Measurements from ENCODE around the gene CHMP2A.

The CHMP2A gene

DNA sequence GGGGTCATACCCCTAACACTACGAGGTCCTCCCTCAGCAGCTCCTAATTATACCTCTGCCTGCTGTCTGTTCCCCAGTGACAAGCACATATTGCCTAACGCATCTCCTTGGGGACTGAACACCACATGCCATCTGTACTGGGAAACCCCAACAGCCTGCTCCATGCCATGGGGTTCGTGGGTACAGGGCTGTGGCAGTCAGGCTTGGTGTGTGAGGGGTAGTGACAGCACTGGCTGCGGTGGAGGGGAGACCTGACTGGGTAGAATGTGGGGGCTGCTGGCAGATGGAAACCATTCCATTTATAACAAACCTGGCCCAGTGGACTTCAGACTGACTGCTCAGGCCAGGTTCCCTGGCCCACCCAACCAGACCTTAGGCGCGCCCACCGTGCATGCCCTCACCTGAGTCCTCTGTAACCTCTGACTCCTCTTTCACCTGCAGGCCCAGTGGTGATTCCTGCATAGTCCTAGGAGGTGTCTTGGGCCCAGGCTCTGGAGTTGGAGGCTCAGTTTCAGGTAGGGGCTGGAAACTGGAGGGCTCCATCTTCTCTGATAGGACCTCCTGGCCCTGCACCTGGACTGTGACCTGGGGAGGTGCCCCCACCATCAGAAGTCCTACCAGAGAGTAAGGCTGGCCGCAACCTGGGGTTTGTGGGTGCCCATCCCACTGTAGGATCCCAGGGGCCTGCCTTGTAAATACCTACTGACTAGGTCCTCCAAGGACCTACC is 15.2 kb upstream of the CHMP2A start:
- no peak for DNase-seq

DNA sequence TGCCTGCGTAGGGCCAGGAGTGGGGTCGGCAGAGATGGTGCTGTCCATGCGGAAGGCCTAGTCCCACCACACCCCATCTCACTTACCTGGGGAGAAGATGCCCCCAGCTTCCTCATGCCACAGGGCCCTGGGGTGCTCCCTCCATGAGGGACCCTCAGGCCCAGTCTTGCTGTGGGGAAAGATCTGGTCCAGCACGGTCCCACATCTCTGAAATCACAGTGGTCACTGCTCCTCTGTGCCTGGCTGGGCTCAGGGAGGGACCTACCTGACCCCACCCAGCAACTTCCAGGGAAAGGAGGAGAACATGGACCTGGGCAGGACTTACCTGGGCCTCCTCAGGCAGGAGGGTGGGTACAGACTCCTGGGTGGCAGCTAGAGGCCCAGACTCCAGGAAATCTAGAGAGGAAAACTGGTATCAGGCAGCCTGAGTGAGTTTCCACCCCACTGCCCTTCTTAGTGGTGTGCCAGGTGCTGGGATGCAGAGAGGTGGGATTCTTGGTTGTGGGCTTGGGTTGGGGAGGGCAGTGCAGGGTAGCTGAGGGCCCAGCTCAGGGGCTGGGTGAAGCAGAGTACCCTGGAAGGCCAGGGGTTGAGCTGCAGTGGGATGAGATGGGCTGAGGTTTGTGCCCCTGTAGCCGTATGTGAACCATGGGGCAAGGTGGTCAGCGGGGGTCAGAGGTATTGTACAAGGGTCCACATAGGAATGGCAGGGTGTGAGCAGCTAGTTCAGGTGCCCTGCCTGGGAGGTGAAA is 14.5 kb upstream of the CHMP2A start:
- no peak for DNase-seq

DNA sequence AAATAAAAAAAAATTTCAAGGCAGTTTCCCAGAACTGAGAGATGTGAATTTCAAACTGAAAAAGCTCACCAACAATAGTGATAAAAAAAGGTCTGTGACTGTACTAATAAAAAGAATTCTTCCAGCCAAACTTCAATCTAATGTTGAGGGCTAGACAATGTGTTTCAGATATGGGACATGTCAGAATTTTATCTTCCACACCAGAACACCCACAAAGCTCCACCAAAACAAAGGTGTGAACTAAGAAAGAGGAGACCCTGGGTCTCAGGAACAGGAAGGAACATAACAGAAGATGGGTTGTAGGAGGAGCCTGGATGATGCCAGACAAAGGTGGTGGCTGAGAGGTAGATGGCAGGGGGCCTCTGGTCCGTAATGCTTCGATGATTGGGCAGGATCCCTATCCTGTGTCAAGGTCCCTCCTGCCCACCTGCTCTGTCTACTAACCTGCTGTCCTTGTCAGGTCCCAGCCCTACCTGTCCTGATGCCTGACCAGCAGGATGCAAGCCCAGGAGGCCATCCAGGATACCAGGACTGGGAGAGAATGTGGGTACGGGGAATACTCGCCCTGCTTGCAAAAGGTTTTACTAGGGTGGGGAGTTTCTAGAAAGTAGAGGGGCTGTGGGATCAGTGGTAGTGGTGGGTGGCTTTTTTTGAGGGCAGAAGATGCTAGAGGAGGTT is 13.7 kb upstream of the CHMP2A start:
- DNase-seq, result no peak

DNA sequence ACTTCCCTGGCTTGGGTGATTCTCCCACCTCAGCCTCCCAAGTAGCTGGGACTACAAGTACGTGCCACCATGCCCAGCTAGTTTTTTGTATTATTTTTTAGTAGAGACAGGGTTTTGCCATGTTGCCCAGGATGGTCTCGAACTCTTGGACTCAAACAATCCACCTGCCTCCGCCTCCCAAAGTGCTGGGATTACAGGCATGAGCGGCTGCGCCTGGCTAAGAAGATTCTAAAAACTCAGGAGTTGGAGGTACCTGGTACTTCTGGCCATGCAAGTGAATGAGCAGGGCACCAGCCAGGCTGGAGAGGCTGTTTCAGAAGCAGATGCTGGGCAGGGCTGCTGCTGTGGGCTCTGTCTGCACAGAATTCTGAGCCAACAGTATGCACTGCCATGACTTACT is 12.1 kb upstream of the CHMP2A start:
- no peak for DNase-seq

DNA sequence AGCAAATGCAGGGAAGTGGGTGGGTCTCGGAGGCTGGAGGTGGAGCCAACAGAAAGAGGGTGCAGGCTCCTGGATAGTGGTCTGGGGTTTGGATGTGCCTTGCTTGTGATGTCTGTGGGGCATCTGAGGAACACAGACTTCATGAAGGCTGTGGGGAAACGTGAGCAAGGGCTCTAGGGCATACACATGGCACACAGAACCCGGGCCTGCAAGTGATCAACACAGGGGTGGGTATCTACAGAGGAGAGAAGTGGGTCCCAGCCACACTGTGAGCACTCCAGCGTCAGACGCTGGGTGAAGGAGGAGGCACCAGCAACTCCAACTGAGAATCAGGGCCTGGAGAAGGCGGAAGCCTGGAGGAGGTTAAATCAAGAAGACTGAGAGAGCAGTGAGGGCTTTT is 8.9 kb upstream of the CHMP2A start:
- no peak for DNase-seq

DNA sequence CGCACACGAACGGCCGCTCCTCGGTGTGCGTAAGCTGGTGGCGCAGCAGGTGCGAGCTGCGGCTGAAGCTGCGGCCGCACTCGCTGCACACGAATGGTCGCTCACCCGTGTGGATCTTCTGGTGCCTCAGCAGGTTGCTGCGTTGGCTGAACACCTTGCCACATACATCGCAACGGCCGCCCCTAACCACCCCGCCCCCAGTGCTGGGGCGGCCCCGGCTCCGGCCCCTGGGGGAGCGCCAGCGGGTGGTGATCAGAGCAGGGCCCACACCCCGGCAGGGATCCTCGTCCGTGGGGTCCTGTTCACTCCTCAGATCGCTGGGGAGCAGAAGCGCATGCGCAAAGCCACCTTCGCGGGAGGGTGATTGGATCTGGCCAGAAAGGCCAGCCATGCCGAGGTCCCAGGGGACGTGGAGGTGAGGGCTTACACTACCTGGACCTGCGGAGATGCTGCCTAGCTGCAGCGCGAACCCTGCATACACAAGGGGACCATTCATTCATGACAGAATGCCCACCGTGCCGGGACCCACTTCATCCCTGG is 8.2 kb upstream of the CHMP2A start:
- peak; percentile 35 for DNase-seq

DNA sequence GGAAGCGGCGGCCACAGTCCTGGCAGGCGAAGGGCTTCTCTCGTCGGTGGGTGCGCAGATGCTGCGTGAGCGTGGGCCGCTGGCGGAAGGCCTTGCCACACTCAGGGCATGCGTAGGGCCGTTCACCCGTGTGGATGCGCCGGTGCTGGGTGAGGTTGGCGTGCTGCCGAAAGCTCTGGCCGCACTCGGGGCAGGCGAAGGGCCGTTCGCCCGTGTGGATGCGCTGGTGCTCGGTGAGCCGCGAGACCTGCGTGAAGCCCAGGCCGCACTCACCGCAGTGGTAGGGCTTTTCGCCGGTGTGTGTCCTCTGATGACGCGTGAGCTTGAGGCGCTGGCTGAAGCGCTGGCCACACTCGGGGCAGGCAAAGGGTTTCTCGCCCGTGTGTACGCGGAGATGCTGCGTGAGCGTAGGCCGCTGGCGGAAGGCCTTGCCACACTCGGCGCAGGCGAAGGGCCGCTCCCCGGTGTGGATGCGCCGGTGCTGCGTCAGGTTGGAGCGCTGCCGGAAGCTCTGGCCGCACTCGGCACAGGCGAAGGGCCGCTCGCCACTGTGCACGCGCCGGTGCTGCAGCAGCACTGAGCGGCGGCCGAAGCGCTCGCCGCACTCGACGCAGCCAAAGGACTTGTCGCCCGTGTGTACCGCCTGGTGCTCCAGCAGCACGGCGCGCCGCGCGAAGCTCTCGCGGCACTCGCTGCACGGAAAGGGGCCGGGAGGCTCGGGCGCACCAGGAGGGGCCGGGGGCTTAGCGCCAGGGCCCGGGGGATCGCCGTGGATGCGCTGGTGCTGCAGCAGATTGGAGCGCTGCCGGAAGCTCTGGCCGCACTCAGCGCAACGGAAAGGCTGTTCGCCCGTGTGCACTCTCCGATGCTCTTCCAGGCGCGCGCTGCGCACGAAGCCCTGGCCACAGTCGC is 7.5 kb upstream of the CHMP2A start:
- DNase-seq, result peak; percentile 41

DNA sequence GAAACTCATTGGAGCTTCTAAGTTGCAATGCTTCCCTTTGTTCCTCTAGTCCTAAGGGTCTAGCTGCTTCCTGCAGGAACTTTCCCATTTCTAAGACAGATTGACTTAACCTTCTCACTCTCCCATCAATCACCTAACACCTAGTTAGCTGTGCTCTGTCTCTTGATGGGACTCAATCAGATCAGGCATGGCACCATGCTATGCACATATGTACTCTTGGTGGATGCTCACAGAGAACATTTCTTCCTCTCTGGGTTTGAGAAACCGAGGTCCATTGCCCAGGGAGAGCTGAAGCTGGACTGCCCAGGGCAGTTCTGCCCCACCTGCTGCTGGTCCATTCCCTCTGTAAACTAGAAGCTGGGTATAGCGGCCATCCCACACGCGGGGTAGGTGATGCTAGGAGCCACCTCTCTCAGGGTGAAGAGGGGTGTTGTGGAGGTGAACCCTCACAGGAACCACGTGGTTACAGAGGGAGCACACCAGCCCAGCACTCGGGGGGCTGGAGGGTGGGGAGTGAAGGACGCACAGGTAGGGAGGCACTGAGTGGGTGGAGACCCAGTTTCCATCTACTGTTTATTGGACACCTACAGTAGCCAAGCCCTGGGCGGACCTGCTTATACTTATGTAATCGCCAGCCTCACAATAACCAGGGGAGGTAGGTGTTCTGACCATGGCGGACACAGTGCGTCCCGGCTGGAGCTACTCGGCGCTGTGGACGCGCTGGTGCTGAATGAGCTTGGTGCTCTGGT is 6.6 kb upstream of the CHMP2A start:
- no peak for DNase-seq

DNA sequence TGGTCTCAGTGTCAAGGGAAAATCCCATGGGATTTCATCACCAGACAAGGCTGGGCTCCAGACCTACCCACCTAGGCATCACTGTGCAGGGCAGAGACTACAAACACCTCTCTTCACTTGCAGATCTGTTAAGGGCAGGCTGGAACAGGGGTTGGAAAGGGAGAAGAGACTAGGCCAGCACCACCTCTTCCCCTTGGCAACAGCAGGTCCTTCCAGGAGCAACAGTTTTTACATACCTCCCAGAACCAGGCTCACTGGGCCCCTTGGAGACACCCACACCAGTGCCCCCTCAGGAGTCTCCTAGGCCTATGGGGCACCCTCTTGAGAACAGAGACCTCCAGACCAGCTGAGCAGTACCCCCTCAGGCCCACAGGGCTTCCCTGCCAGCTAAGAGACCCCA is 6.0 kb upstream of the CHMP2A start:
- DNase-seq, result no peak

DNA sequence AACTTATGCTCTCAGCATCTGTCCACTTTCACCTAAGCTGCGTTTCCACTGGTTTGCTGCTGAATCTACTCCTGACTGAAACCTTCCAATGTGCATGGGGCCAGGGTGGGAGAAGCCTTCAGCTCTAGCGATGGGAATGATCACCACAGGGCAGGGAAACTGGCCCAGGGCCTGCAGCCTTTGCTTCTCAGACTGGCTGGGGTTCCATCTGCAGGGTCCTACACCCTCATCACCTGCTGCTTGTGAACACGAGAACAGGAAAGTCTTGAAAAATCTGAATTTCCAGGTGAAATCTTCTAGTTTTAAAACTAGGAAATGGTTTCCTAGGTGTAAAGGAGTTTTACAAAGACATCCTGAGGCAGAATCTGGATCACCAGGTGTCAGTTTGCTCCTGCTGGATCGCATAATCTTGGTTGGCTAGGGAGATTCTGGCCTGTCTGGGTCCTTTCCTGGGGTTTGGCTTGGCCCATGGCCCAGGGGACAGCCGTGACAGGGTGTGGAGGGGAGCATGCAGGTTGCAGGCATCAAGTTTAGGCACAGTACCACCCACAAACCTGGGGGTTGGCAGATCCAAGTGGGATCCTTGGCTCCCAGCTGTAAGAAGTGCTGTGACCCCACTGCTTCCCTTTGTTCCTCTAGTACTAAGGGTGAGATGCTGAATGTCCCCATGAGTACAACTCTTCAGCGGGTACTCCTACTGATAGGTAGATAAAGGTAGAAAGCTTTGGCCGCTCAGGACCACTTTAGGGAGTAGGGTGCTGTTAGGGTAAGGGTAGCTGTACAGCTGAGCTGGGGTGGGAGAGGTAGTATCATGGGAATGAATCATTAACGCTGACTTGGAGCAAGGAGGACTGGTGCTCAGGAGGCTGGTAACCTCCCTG is 5.3 kb upstream of the CHMP2A start:
- DNase-seq, result no peak

DNA sequence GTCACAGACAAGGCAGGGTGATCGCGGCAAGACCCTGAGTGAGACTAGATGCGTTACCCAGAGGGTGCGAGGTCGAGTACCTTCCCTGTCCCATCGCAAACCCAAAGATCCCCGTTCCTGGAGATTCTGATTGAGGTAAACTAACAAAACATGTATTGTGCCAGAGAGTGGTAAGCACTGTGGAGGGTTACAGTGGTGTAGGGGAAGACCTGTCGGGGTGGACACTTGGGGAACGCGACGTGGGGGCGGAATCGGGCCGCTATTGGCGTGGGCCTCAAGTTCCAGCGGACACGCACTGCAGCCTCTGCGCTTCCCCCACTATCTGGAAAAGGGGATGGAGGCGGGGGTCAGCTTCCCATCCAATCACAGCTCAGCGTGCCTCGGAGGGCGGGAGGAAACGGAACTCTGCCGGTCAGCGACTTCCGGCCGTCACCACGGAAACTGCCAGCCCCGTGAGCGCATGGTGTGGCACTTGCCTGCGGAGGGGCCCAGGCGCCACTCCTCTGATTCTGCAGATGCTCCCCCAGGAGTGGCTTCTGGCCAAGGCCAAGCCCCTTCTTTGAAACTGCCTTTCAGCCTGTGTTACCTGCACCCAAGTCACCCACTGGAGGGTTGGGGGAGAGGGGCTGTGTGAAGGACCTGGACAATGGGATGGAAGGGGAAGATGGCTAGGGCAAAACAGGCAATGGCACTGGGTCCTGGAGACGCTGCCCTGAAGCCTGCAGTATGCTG is 4.5 kb upstream of the CHMP2A start:
- peak; percentile 68 for DNase-seq

DNA sequence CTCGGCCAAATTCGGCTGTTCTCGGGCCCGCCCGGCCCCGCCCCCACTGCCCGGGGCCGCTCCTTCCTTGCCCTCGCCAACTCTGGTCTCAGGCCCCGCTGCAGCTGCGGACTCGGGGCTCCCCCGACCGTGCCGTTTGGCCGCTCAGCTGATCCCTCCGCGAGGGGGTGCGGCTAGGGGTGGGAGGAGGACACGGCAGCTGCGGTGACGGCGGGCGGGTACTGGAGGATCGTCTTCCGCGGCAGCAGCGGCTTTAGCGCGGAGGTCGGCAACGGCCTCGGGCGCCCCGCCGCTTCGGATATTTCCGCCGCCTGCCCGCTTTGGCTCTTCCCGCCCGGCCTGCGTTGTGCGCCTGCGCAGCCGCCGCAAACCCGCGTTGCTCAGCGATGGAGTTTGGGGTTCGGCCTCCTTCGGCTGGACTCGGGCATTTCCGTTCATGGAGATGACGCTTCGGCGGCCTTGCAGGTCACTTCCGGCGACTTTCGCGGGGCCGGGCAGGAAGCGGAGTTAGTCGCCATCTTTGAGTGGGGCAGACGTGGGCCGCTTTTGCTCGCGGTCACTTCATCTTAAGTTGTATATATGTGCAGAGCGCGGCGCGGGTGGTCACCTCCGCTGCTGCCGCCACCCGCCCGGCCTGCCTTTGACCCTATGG is 3.8 kb upstream of the CHMP2A start:
- DNase-seq, result peak; percentile 100

DNA sequence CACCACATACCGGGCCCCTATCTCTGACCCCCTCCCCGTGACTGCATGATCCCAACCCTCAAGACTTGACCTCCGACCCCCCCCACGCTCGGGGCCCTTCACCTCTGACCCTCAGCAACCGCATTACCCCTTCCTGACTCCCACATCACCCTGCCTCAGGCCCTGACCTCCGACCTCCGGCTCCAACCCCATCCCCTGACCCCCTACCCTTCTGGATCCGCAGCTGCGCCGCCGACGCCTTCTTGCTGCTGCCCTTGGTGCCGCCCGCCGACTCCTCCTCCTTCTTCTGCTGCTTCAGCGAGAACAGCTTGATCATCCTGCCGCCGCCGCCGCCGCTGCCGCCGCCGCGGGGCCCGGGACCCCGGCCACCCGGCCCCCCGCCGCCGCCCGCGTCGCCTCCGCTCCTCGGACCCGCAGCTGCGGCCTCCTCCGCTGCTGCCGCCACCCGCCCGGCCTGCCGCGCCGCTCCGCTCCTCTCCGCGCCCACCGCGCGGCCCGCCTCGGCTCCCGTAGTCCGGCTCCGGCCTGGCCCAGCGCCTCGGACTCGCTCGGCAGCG is 3.2 kb upstream of the CHMP2A start, which contains the start of gene UBE2M:
TSS of gene UBE2M (minus strand) at position 546 of the 557 bp plus-strand sequence. CDS start at position 316, 230 bp downstream.
- peak; percentile 65 for DNase-seq

DNA sequence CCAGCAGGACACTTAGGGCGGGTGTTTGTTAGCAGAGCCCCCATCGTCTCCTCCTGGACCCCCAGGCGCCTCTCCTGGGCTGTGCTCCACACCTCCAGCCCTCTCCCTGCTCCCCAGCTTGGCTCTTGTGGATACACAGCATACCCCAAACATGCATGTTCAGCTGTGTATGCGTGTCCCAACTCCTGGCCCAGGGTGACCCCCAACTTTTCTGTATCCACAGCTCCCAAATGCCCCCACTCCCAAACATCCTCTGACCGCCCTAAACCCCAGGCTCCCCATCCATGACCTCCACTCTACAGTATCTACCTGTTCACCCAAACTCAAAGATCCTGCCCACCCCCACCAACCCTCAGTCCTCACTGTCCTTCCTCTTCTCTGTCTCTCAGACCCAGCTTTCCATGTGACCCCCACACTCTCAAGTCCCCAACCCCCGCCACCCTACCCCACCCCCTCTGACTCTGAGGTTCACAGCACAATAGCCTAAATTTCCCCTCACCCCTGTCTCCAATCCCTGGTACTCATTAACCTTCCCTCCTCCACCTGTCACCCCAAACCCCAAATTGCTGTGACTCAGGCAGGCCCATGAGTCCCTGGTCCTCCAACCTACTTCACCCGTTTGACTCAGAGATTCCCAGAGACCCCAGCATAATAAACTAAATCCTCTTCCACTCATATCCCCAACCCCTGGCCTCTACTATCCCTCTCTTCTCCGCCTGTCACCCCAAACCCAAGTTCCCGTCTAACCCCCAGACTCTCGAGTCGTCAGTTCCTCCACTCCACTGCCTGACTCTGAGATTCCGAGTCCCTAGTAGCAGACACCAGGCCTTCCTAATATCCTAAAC is 2.5 kb upstream of the CHMP2A start:
- peak; percentile 31 for DNase-seq

DNA sequence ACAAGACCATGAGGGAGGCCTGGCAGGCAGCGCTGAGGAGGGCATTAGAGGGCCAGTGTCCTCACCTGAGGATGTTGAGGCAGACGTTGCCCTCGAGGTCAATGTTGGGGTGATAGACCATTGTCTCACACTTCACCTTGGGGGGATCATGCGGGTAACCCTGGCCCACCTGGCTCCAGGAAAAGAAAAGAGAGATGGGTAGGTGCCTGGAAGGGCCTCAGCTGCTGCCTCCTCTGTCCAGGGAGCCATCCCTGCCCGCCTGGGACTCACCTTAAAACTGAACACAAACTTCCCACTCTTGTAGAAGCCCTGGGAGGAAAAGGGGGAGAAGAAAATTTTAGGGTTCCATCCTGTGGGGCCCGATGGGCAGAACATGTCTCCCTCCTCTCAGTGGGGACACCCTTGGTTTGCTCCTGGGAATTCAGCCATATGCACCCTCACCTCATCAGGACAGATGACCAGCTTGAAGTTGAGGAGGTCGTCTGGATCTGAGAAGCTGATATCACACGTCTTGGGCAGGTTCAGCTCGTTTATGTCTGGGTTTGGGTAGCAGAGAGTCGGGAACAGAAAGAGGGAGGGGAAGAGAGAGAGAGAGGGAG is 1.8 kb upstream of the CHMP2A start:
- DNase-seq, result no peak

DNA sequence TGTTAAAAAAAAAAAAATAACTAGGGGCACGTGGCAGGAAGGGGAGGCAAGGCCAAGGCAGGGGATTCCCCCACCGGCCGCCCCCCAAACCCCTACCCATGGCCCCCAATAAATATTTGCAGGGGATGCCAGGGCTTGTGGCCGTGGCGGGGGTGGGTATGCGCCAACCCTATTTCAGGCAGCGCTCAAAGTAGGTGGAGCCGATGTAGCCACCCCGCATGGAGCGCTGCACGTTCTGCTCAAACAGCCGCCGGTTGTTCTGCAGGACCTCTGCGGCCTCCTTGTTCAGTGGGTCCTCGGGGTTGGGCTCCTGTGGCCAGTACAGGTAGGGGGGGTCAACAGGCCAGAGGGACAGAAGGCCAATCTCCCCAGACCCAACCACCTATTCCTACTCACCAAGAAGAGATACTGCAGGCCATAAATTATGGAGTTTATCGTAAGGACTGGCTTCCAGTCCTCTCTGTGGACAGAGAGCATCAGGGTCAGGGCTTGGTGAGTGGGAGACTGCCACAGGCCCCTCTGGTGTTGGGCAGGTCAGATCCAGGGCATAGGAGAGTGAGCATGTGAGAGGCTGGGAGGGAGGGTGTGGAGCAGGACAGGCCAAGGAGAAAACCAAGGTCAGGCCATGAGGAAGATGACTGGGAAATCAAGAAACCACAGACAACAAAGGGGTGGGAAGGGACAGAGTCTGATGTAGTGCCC is 1.2 kb upstream of the CHMP2A start:
- no peak for DNase-seq

DNA sequence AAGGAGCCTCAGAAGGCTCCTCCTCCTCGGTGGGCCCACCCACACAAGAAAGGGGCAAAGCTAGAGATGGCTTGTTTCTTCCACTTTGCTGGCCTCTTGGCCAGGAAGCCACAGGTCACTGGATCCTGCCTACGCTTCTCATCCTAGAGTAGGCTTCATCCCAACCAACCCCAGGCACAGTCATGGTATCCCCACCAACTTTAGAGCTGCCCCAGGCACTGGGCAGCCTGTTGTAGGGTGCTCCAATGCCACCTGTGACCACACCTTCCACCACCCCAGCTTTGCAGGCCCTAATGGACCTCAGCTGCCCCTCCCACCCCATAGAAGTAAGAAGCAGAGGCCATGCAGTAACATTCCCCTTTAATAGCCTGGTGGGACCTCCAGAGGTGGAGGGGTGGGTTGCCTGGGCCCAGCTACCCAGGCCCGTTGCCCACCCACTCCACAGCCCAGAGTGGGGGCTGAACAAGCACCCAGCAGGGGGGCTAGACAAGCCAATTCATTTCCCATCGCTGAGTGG is 522 bp upstream of the CHMP2A start:
- DNase-seq, result no peak
